ENCODE measurements around the gene ZBTB7C.

Gene ZBTB7C

GRCh38 chr18:48304906-48305693 is 104.1 kb downstream of the ZBTB7C start:
- H4K20me1 ChIP-seq (ENCODE audit: low read depth, low read length), result no peaks in the 10 kb centered on the region
- H3F3A ChIP-seq (ENCODE audit: insufficient read depth), result no peaks in the 10 kb centered on the region
- H3K27ac ChIP-seq (ENCODE audit: low read depth, low read length), result no peak overlapping the region
- H3K9me2 ChIP-seq (replicated peaks; ENCODE audit: insufficient read depth, low read length), result no peaks in the 10 kb centered on the region
- H2AFZ ChIP-seq (ENCODE audit: low read depth, low read length, severe bottlenecking), result no peak overlapping the region
- no peaks in the 10 kb centered on the region for H3K79me2 ChIP-seq (ENCODE audit: insufficient read depth, low read length)
- no peak for TF ChIP-seq CTCF (IDR thresholded peaks at IDR 0.05; ENCODE audit: insufficient read depth, low read length, poor library complexity, severe bottlenecking)
- no peak for TF ChIP-seq EZH2phosphoT487 (conservative IDR thresholded peaks at IDR 0.05; ENCODE audit: low read length)
- H3K9ac ChIP-seq (ENCODE audit: low read length), result no peak overlapping the region
- H3K4me2 ChIP-seq (ENCODE audit: low read depth, low read length, poor library complexity, severe bottlenecking), result no peak overlapping the region
- H3K27me3 ChIP-seq (ENCODE audit: low read length), result no peaks in the 10 kb centered on the region
- H3K4me3 ChIP-seq (ENCODE audit: insufficient read depth, low read length, poor library complexity, severe bottlenecking), result no peak overlapping the region
- no peaks in the 10 kb centered on the region for H3K9me3 ChIP-seq (ENCODE audit: insufficient read depth, low read length)
- no peaks in the 10 kb centered on the region for H3K36me3 ChIP-seq (ENCODE audit: low read length)

GRCh38 chr18:48303883-48304282 is 105.3 kb downstream of the ZBTB7C start:
- no peak overlapping the region for H3K9ac ChIP-seq (ENCODE audit: low read length)
- no peaks in the 10 kb centered on the region for H3K9me2 ChIP-seq (replicated peaks; ENCODE audit: insufficient read depth, low read length)

GRCh38 chr18:48302736-48303135 is 106.4 kb downstream of the ZBTB7C start:
- Histone ChIP-seq H3K9ac (ENCODE audit: low read length) (no peak overlapping the region), H3K27ac (ENCODE audit: low read depth, low read length) (no peak overlapping the region), H3K4me2 (ENCODE audit: low read depth, low read length, poor library complexity, severe bottlenecking) (no peak overlapping the region), H3K9me3 (ENCODE audit: insufficient read depth, low read length) (no peaks in the 10 kb centered on the region), H4K20me1 (ENCODE audit: low read depth, low read length) (no peaks in the 10 kb centered on the region), H3F3A (ENCODE audit: insufficient read depth) (no peaks in the 10 kb centered on the region), H3K9me2 (replicated peaks; ENCODE audit: insufficient read depth, low read length) (no peaks in the 10 kb centered on the region), H3K4me3 (ENCODE audit: insufficient read depth, low read length, poor library complexity, severe bottlenecking) (no peak overlapping the region), H2AFZ (ENCODE audit: low read depth, low read length, severe bottlenecking) (no peak overlapping the region), H3K79me2 (ENCODE audit: insufficient read depth, low read length) (no peaks in the 10 kb centered on the region), H3K27me3 (ENCODE audit: low read length) (no peaks in the 10 kb centered on the region), H3K36me3 (ENCODE audit: low read length) (no peaks in the 10 kb centered on the region)
- TF ChIP-seq CTCF (IDR thresholded peaks at IDR 0.05; ENCODE audit: insufficient read depth, low read length, poor library complexity, severe bottlenecking), result no peak
- TF ChIP-seq EZH2phosphoT487 (conservative IDR thresholded peaks at IDR 0.05; ENCODE audit: low read length), result no peak

More at GRCh38 chr18:48303883-48304282, 105.3 kb downstream of the ZBTB7C start:
- no peaks in the 10 kb centered on the region for H4K20me1 ChIP-seq (ENCODE audit: low read depth, low read length)
- no peaks in the 10 kb centered on the region for H3F3A ChIP-seq (ENCODE audit: insufficient read depth)
- no peak overlapping the region for H3K4me3 ChIP-seq (ENCODE audit: insufficient read depth, low read length, poor library complexity, severe bottlenecking)
- no peaks in the 10 kb centered on the region for H3K27me3 ChIP-seq (ENCODE audit: low read length)
- H3K27ac ChIP-seq (ENCODE audit: low read depth, low read length), result no peak overlapping the region
- H3K4me2 ChIP-seq (ENCODE audit: low read depth, low read length, poor library complexity, severe bottlenecking), result no peak overlapping the region
- H3K79me2 ChIP-seq (ENCODE audit: insufficient read depth, low read length), result no peaks in the 10 kb centered on the region
- no peak overlapping the region for H2AFZ ChIP-seq (ENCODE audit: low read depth, low read length, severe bottlenecking)
- no peaks in the 10 kb centered on the region for H3K9me3 ChIP-seq (ENCODE audit: insufficient read depth, low read length)
- TF ChIP-seq CTCF (IDR thresholded peaks at IDR 0.05; ENCODE audit: insufficient read depth, low read length, poor library complexity, severe bottlenecking), result no peak
- no peak for TF ChIP-seq EZH2phosphoT487 (conservative IDR thresholded peaks at IDR 0.05; ENCODE audit: low read length)
- no peaks in the 10 kb centered on the region for H3K36me3 ChIP-seq (ENCODE audit: low read length)

Measured in SU-DHL-6 (cell line).